BLaER1 (cell line): ENCODE measurements around the gene PNMA8C.

ENCODE experiments used
- H3K27ac ChIP-seq: shearing (Covaris generic); formaldehyde crosslinking; 2 replicates; pipeline ENCODE4 v1.8.1; 2022
- H3K27me3 ChIP-seq: shearing (Covaris generic); formaldehyde crosslinking; 2 replicates; pipeline ENCODE4 v1.8.1; 2022
- H3K36me3 ChIP-seq: shearing (Covaris generic); formaldehyde crosslinking; 2 replicates; pipeline ENCODE4 v1.8.1; 2022
- H3K4me1 ChIP-seq: shearing (Covaris generic); formaldehyde crosslinking; 2 replicates; pipeline ENCODE4 v1.8.1; 2022
- H3K4me2 ChIP-seq: shearing (Covaris generic); formaldehyde crosslinking; 2 replicates; pipeline ENCODE4 v1.8.1; 2022
- H3K4me3 ChIP-seq: shearing (Covaris generic); formaldehyde crosslinking; 2 replicates; pipeline ENCODE4 v1.8.1; 2022
- H3K9ac ChIP-seq: shearing (Covaris generic); formaldehyde crosslinking; 2 replicates; pipeline ENCODE4 v1.8.1; 2022
- H3K9me3 ChIP-seq: shearing (Covaris generic); formaldehyde crosslinking; 2 replicates; pipeline ENCODE4 v1.8.1; 2022
- H4K20me1 ChIP-seq: shearing (Covaris generic); formaldehyde crosslinking; 2 replicates; pipeline ENCODE4 v1.8.1; 2022
- Cebpa-rat ChIP-seq: shearing (Covaris generic); IDR thresholded peaks from 2 replicates; pipeline ENCODE4 v1.8.1; 2022

The PNMA8C gene

DNA sequence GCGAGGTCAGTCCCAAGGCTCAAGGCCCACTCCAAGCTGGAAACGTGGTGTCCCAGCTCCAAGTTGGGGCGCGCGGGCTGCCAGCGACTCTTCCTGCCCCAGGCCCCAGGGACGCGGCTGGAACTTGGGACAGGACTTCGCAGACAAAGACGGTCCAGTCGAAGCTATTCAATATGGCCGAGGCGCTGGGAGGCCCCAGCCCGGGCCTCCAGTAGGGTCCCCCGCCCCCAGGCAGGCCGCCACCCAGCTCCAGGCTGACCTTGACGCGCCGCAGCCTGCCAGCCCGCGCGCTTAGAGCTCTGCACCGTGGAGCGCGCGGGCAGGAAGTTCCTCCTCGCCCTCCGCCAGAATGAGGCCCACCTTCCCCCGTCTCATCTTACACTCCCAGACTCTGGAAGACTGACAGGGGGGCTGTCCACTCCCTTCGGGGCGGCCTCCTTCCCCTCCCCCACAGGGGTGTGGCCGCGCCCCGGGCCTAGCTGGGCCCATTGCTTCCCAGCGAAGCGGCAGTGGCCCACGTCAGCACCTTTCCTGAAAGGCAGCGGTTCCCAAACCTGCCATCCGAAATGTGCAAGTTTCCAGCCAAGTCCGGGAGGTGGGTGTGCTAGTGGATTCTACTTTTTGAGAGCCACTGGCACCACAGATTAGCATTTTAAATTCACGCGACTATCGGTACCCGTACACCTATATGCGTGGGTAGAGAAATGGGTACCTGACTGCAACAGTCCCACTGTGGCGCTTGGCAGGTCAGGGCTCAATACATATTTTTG is 15.3 kb downstream of the PNMA8C start, which contains the start of gene CCDC8:
Gene CCDC8, minus strand, starts transcription at position 303 of the 770 bp plus-strand sequence. CDS start 754 bp downstream, outside the sequence.
- Histone ChIP-seq H3K4me1 (peaks cover 50% of the 10 kb centered on the region), H3K9me3 (0 out of 2 replicates have a peak, but pooled peaks cover 8% of the 10 kb centered on the region), H3K9ac (no peak within 1 kb of the TSS), H3K4me3 (no peak within 1 kb of the TSS), H3K4me2 (no peak within 1 kb of the TSS), H4K20me1 (no peaks in the 10 kb centered on the region), H3K27ac (no peak within 1 kb of the TSS), H3K27me3 (peaks cover 23% of the 10 kb centered on the region), H3K36me3 (no peaks in the 10 kb centered on the region)
- TF ChIP-seq Cebpa-rat: no peak

DNA sequence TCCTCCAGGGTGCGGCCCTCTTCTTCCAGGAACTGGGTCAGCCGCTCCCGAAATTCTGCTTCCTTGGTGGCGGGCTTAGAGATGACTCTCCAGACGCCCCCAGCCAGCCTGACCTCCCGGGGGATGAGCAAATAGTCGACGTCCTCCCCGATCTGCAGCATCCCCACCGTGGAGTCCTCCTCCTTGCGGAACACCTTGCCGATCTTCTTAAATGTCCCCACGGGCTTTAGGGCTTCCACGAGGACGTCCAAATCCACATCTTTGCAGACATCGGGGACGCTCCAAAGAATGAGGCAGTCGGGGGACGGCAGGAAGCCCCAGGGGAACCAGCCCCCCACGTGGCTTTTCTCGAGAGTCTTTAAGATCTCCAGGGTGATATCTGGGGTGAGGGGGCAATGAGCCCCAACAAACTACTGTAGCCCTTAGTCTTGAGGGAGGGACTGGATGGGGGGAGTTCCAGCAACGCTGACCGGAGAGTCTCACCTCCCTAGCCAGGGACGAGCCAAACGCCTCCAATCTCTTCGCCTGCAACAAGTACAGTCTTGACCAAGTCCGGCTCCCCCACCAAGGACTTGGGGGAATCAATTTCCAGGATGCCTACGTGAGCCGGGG is 16.0 kb downstream of the PNMA8C start:
- H3K4me3 ChIP-seq: no peak overlapping the region

GRCh38 chr19:46411925-46412649 is 16.6 kb downstream of the PNMA8C start:
- 0 out of 2 replicates have a peak, but pooled peaks cover 8% of the 10 kb centered on the region for H3K9me3 ChIP-seq
- no peak overlapping the region for H3K27ac ChIP-seq
- no peak overlapping the region for H3K9ac ChIP-seq
- no peaks in the 10 kb centered on the region for H3K36me3 ChIP-seq
- TF ChIP-seq Cebpa-rat: no peak
- peaks cover 56% of the 10 kb centered on the region for H3K4me1 ChIP-seq
- no peaks in the 10 kb centered on the region for H4K20me1 ChIP-seq
- peaks cover 23% of the 10 kb centered on the region for H3K27me3 ChIP-seq
- H3K4me2 ChIP-seq: no peak overlapping the region
- no peak overlapping the region for H3K4me3 ChIP-seq

More for the DNA sequence above, 16.0 kb downstream of the PNMA8C start:
- Histone ChIP-seq H3K36me3 (no peaks in the 10 kb centered on the region), H3K4me1 (peaks cover 56% of the 10 kb centered on the region), H3K27me3 (peaks cover 23% of the 10 kb centered on the region), H3K9ac (no peak overlapping the region), H3K4me2 (no peak overlapping the region), H4K20me1 (no peaks in the 10 kb centered on the region), H3K9me3 (0 out of 2 replicates have a peak, but pooled peaks cover 8% of the 10 kb centered on the region), H3K27ac (no peak overlapping the region)
- no peak for TF ChIP-seq Cebpa-rat

- Histone ChIP-seq H3K36me3 (no peaks in the 10 kb centered on the region), H3K4me3 (no peak overlapping the region), H3K9ac (no peak overlapping the region), H4K20me1 (no peaks in the 10 kb centered on the region), H3K4me2 (peak overlapping the region; percentile 42), H3K4me1 (peaks cover 56% of the 10 kb centered on the region), H3K27me3 (peaks cover 23% of the 10 kb centered on the region), H3K27ac (no peak overlapping the region), H3K9me3 (0 out of 2 replicates have a peak, but pooled peaks cover 8% of the 10 kb centered on the region)
- no peak for TF ChIP-seq Cebpa-rat
Observed at GRCh38 chr19:46411088-46411924, 17.4 kb downstream of the PNMA8C start.

- peaks cover 56% of the 10 kb centered on the region for H3K4me1 ChIP-seq
Observed at GRCh38 chr19:46410205-46411087, 18.3 kb downstream of the PNMA8C start.

DNA sequence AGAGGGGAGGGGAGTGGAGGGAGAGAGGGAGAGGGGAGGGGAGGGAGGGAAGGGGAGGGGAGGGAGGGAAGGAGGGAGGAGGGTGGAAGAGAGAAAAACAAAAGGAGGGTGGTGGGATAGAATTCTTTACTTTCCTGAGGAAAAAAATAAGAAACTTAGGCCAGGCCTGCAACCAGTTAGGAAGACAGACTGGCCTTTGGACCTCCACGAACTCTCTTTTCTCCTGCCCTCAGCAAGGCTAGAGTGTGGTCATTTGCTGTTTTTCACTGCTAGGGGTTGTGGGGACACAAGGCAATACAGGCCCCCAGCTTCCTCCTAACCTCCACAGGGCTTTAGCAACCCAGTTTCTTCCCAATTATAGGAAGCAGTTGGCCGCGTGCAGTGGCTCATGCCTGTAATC is 19.5 kb downstream of the PNMA8C start:
- Histone ChIP-seq H3K27me3 (peaks cover 27% of the 10 kb centered on the region), H3K9ac (no peak overlapping the region), H3K36me3 (no peaks in the 10 kb centered on the region), H3K9me3 (0 out of 2 replicates have a peak, but pooled peaks cover 8% of the 10 kb centered on the region), H3K4me2 (peak overlapping the region; percentile 55), H3K4me1 (peaks cover 61% of the 10 kb centered on the region), H3K4me3 (no peak overlapping the region), H3K27ac (no peak overlapping the region), H4K20me1 (no peaks in the 10 kb centered on the region)
- no peak for TF ChIP-seq Cebpa-rat

More at GRCh38 chr19:46410205-46411087, 18.3 kb downstream of the PNMA8C start:
- Histone ChIP-seq H3K36me3 (no peaks in the 10 kb centered on the region), H4K20me1 (no peaks in the 10 kb centered on the region), H3K4me2 (peak overlapping the region; percentile 42; the same call in 1 of the 2 replicates), H3K27ac (no peak overlapping the region), H3K4me3 (no peak overlapping the region), H3K9ac (no peak overlapping the region), H3K27me3 (peaks cover 23% of the 10 kb centered on the region), H3K9me3 (0 out of 2 replicates have a peak, but pooled peaks cover 8% of the 10 kb centered on the region)
- TF ChIP-seq Cebpa-rat: no peak

GRCh38 chr19:46408664-46409039 is 20.1 kb downstream of the PNMA8C start:
- peak overlapping the region; percentile 92 for H3K4me2 ChIP-seq
- H4K20me1 ChIP-seq: no peaks in the 10 kb centered on the region
- H3K4me3 ChIP-seq: peak overlapping the region; percentile 58
- TF ChIP-seq Cebpa-rat: no peak
- H3K27ac ChIP-seq: peak overlapping the region; percentile 69
- H3K27me3 ChIP-seq: peaks cover 31% of the 10 kb centered on the region
- no peaks in the 10 kb centered on the region for H3K36me3 ChIP-seq
- H3K4me1 ChIP-seq: peaks cover 66% of the 10 kb centered on the region
- 0 out of 2 replicates have a peak, but pooled peaks cover 8% of the 10 kb centered on the region for H3K9me3 ChIP-seq
- H3K9ac ChIP-seq: peak overlapping the region; percentile 71; the same call in 1 of the 2 replicates
